Measurements from ENCODE around the gene KRTAP10-1. TPM values are rescaled to one million over a fixed set of nuclear protein-coding genes. Genes with fewer than 3 reads are reported as not detected.
A peak's percentile ranks its signal among the peaks of the same experiment; 100 is the strongest.
"Not testable (repeated sequence)": the region's sequence is repeated elsewhere in the genome, so short reads cannot be mapped to it uniquely, and the experiment has no call there.

The KRTAP10-1 gene
- total and polyA plus RNA-seq, 8 donors, result not detected

- DNase-seq, result no peak
- 41 to 63% methylated on average over 10 of the region's 10 CpGs for WGBS, 2 donors
- Histone ChIP-seq H3K27ac (no peak overlapping the region), H3K4me3 (no peak overlapping the region), H3K9me3 (no peaks in the 10 kb centered on the region), H3K36me3 (no peaks in the 10 kb centered on the region), H3K4me1 (no peaks in the 10 kb centered on the region), H3K27me3 (peaks cover 0 to 7% (median 0%) of the 10 kb centered on the region in 4 donors)
- ATAC-seq, result no peak
- no peak for FAIRE-seq
- intact Hi-C loops (cut with DNase I), result no loop called here
- TF ChIP-seq, protein P1, sequence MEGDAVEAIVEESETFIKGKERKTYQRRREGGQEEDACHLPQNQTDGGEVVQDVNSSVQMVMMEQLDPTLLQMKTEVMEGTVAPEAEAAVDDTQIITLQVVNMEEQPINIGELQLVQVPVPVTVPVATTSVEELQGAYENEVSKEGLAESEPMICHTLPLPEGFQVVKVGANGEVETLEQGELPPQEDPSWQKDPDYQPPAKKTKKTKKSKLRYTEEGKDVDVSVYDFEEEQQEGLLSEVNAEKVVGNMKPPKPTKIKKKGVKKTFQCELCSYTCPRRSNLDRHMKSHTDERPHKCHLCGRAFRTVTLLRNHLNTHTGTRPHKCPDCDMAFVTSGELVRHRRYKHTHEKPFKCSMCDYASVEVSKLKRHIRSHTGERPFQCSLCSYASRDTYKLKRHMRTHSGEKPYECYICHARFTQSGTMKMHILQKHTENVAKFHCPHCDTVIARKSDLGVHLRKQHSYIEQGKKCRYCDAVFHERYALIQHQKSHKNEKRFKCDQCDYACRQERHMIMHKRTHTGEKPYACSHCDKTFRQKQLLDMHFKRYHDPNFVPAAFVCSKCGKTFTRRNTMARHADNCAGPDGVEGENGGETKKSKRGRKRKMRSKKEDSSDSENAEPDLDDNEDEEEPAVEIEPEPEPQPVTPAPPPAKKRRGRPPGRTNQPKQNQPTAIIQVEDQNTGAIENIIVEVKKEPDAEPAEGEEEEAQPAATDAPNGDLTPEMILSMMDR (IDR thresholded peaks at IDR 0.05), result no peak
Measured at GRCh38 chr21:44550807-44551206, 10.8 kb upstream of the KRTAP10-1 start.

- H3K9me3 ChIP-seq; intact Hi-C loops (cut with DNase I); H3K36me3 ChIP-seq; H3K4me1 ChIP-seq; H3K27ac ChIP-seq; ATAC-seq; H3K27me3 ChIP-seq; FAIRE-seq; H3K4me3 ChIP-seq: not testable (repeated sequence)
- 47 to 58% methylated on average over 15 to 17 of the region's 17 CpGs for WGBS, 2 donors
- DNase-seq, result peak in 1 of 6 donors; percentile 69
Measured at GRCh38 chr21:44550285-44550684, 10.3 kb upstream of the KRTAP10-1 start.

DNA sequence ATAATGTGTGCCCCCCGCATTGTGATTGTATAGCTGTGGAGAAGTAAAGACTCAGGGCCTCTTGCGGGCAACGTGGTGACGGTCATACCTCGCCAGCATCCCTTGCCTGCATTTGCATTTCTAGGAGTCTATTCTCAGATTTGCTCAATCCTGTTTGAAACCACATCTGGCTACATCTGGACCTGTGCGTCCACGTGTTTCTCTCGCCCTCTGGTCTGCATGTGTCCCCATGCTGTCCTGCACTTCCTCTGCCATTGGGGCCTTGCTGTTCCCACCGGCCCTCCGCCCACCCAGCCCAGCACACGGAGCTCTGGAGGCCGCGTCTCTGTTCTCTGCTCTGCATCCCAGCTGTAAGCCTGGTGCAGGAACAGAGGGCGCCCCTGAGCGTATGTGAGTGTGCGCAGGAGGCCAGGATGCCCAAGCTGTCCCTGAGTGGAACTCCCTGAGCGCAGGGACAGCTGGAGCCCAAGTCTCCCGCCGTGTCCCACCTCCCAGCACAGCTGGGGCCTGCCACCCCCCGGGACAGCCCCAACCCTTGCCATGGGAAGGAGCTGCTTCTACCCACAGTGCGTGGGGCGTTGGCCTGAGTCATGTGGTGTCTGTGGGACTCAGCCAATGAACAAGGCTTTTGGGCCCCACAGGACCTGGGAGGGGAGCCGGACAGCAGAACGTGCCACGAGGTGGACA, 9.7 kb upstream of the KRTAP10-1 start:
- no peaks in the 10 kb centered on the region for H3K36me3 ChIP-seq
- TF ChIP-seq, protein P1 (IDR thresholded peaks at IDR 0.05), result no peak
- no peaks in the 10 kb centered on the region for H3K4me1 ChIP-seq
- no peak overlapping the region for H3K4me3 ChIP-seq
- no peaks in the 10 kb centered on the region for H3K9me3 ChIP-seq
- WGBS, 2 donors, result 60 to 66% methylated on average over 25 of the region's 25 CpGs
- no peak for DNase-seq
- intact Hi-C loops (cut with DNase I), result no loop called here
- ATAC-seq, result no peak
- no peak overlapping the region for H3K27ac ChIP-seq
- no peaks in the 10 kb centered on the region for H3K27me3 ChIP-seq
- FAIRE-seq, result no peak

DNA sequence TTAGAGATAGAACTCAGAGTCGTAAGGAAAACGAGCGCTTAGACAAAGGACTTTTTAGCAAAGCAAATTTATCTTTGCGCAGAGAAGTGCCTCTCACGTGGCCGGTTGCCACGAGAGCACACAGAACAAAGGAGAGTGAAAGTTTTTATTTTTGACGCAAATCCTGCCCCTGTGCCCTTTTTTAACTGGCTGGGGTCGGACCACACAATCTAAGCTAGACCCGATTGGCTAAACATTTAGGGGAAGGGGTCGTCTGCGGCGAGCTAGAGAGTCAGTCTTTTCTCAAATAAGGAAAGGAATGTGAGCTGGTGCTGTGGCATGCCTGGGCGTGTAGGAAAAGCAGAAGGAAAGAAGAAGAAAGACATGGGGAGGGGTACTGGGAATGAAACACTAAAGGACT, 8.9 kb upstream of the KRTAP10-1 start:
- no peak for ATAC-seq
- Histone ChIP-seq H3K9me3 (no peaks in the 10 kb centered on the region), H3K36me3 (no peaks in the 10 kb centered on the region), H3K4me1 (no peaks in the 10 kb centered on the region), H3K27ac (no peak overlapping the region), H3K4me3 (no peak overlapping the region), H3K27me3 (no peaks in the 10 kb centered on the region)
- intact Hi-C loops (cut with DNase I), result no loop called here
- no peak for FAIRE-seq
- WGBS, 2 donors, result 16 to 26% methylated on average over 14 of the region's 14 CpGs
- DNase-seq, result no peak
- TF ChIP-seq, protein P1 (IDR thresholded peaks at IDR 0.05), result no peak

DNA sequence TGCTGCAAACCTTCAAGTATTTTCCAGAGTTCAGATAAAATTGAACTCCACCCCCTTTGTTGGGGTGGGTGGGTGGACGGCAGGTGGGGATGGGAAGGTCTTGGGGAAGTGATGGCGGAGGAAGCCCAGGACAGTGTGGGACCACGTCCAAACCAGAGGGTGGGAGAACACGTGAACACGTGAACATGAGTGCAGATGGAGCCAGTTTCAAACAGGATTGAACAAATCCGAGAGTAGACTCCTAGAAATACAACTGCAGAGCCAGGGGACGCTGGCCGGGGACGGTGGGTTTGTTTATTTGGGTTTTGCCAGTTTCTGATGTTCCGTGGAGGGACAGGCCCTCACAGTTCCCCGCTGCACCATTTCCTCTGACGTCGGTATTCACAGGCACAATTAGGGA, 8.4 kb upstream of the KRTAP10-1 start:
- H3K27me3 ChIP-seq, result no peaks in the 10 kb centered on the region
- 45 to 56% methylated on average over 13 of the region's 13 CpGs for WGBS, 2 donors
- ATAC-seq, result no peak
- no peaks in the 10 kb centered on the region for H3K36me3 ChIP-seq
- TF ChIP-seq, protein P1 (IDR thresholded peaks at IDR 0.05), result no peak
- intact Hi-C loops (cut with DNase I), result no loop called here
- H3K4me3 ChIP-seq, result no peak overlapping the region
- FAIRE-seq, result no peak
- no peaks in the 10 kb centered on the region for H3K4me1 ChIP-seq
- H3K27ac ChIP-seq, result no peak overlapping the region
- H3K9me3 ChIP-seq, result no peaks in the 10 kb centered on the region
- DNase-seq, result no peak

All from pancreas (tissue), 10 donors.